Forelimb muscle (tissue), 1 donor: ENCODE results near the gene OR5B2. TPM values are rescaled to one million over a fixed set of nuclear protein-coding genes. Genes with fewer than 3 reads are reported as not detected.
"Not testable (repeated sequence)": the region's sequence is repeated elsewhere in the genome, so short reads cannot be mapped to it uniquely, and the experiment has no call there.

Experiments used
- DNase-seq: peaks from one replicate; pipeline ENCODE4 v3.0.0-alpha.2; 2013; ENCODE audit warnings: low read depth
- polyA plus RNA-seq: library from polyadenylated mRNA; unstranded; fragments of 120-200 nt; gene quantifications from one replicate; pipeline ENCODE4 v1.2.1, GENCODE V29; 2013; ENCODE audit not compliant: insufficient read length

OR5B2 gene
- not detected for polyA plus RNA-seq

- DNase-seq = no peak
Observed at GRCh38 chr11:58428021-58428420, at the start of gene OR5B2. OR5B2 (minus strand) TSS chr11:58428121; CDS start chr11:58423261, 4,860 bp downstream.

DNA sequence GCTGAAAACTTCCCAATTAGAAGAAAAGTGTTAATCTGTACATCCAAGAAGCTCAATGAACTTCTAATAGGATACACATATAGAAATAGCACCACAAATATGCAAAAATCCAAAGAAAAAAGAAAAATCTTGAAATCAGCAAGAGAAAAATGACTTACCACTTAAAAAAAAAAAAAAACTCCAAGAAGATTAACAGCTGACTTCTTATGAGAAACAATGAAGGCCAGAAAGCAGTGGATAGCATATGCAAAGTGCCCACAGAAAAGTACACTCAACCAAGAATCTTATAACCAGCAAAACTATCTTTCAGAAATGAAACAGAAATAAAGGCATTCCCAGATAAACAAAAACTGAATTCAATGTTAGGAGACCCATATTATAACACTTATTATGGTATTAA is 44.0 kb upstream of the OR5B2 start:
- DNase-seq = no peak

DNA sequence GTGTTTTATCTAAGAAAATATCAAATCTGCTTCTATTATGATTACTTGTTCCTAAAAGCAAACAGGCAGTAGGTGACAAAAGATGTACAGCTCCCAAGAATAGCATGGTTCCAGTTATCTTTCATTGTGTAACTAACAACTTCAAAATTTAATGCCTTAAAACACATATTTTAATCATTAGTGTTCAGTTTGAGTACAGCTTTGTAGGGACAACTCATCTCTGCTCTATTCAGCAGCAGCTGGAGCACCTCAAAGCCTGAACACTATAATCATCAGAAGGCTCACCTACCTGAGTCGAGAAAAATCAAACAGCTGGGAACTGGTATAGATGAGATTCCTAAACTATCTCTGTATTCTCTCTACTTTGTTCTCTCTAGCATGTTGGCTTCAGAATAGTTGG is 38.4 kb upstream of the OR5B2 start:
- no peak for DNase-seq

GRCh38 chr11:58465690-58466089 is 37.8 kb upstream of the OR5B2 start:
- no peak for DNase-seq

DNA sequence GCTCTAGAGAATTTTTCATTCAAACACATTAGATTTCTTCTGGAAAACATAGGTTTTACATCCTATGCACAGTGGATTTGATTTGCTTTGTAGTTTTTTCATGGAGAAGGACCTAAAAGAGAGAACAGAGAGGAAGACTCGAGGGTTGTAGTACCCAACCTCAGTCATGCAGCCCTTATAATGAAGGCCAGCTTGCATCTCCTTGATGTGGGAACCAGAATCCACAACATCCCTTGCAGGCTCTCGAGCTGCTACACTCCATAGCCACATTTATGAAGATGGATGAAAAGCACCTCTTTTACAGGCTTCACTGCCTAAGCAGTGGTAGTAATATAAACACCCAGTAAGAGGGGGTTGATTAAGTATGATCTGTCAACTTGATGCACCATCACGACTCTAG is 23.7 kb upstream of the OR5B2 start:
- no peak for DNase-seq

GRCh38 chr11:58446294-58446693 is 18.4 kb upstream of the OR5B2 start:
- no peak for DNase-seq

GRCh38 chr11:58444300-58444699 is 16.4 kb upstream of the OR5B2 start:
- DNase-seq = no peak

- no peak for DNase-seq
Observed at GRCh38 chr11:58442136-58442535, 14.2 kb upstream of the OR5B2 start, which contains the start of gene OR5B12. OR5B12 (minus strand) TSS chr11:58442236; CDS start chr11:58440151, 2,085 bp downstream.

- no peak for DNase-seq
Observed at GRCh38 chr11:58438486-58438885, 10.6 kb upstream of the OR5B2 start.

DNA sequence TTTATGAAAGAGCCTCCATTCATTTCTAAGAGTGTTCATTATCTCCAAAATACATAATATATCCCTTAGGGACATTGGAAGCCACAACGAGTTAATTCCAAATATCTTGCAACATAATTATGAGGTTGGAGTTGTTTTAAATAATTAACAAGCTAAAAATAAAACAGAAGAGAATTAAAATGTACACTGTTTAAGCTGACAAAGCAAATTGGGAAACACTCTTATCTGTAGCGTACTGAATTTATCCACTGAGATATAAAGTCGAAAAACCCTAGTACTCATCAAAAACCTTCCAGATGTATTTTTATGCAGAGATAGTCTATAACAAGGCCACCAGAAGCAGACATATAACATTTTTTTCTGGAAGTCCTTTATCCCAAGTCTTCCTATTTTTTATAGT is 6.3 kb upstream of the OR5B2 start:
- no peak for DNase-seq

DNA sequence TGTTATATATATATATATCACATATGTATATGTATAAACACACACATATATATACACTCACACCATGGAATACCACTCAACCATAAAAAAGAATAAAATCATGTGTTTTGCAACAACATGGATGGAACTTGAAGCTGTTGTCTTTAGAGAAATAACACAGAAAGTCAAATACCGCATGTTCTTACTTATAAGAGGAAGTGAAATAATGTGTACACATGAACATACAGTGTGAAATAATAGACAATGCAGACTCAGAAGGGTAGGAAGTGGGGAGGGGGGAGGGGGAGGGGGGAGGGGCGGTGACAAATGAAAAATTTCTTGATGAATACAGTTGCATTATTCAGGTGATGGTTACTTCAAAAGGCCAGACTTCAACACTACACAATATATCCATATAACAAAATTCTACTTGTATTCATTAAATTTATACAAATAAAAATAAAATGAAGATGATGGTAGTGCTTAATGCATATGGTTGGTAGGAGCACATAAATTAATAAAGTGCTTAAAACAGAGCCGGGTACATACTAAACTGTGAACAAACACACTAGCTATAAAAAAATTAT is 5.8 kb upstream of the OR5B2 start:
- DNase-seq = no peak

GRCh38 chr11:58429273-58429672 is 1.4 kb upstream of the OR5B2 start:
- no peak for DNase-seq

GRCh38 chr11:58406774-58407173 is 21.1 kb downstream of the OR5B2 start, which contains the start of gene OR5B3:
OR5B3 (minus strand) TSS chr11:58406874; CDS start chr11:58403409, 3,465 bp downstream.
- DNase-seq = no peak

DNA sequence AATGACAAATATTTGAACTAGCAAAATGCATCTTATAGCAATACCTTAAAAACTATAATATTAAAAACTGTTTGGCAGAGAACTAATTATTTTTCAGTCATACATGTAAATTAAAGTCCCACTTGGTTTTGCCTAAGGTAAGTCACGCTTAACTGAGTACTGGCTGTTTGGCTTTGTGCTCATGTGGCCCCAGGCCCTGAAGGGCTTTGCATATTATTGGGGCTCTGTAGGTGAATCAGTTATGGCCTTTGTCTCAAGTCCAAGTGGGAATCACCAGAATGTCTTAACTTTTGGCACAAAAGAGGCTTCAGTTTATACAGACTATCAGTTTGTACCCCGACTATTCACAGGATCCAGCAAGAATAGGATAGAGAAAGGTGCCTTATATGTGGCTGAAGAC is 28.3 kb downstream of the OR5B2 start:
- DNase-seq = not testable (repeated sequence)

- DNase-seq = no peak
Observed at GRCh38 chr11:58395581-58395980, 32.3 kb downstream of the OR5B2 start.

DNA sequence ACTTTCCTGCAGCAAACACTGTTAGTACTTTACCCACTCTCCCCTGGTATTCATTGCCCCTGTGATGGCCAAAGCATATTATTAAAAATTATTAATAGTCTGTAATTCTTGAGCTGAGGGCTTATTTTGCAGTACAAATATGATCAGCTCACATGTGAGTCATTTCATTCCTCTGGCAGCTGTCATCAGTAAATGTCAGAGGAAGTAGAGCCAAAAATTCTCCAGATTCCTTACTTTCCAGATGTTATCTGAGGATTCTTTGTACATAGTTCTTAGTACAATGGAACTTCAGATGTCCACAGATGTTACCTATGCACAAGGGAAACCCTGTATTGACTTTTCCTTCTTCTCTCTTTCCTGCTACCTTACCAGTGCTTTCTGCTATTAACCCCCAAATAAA is 33.7 kb downstream of the OR5B2 start:
- DNase-seq = no peak

DNA sequence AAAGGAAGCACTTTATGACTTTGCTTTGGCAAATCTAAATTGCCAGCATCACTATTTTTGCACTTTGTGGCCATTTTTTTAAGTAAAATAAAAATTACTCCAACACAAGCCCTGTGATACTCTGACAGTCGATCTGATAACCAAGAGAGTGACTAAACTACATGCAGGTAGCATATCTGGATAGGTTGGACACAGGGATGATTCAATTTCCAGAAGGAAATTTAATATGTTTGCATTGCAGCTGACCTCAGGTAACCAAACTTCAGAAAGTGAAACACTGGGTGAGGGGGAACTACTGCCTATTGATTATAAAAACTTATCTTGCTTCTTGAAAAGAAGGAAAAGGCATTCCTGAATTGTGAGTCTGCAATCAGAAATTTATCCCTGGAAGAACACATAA is 35.2 kb downstream of the OR5B2 start:
- no peak for DNase-seq

GRCh38 chr11:58391879-58392278 is 36.0 kb downstream of the OR5B2 start:
- no peak for DNase-seq

- DNase-seq = no peak
Observed at GRCh38 chr11:58390551-58391063, 37.3 kb downstream of the OR5B2 start.

Other genes with a start within 250 kb of the OR5B2 start
- gene OR9Q2, start 239.1 kb downstream of the OR5B2 start, polyA plus RNA-seq = not detected
- gene OR1S2, start 224.0 kb downstream of the OR5B2 start, polyA plus RNA-seq = not detected
- not detected for gene OR1S1, start 215.4 kb downstream of the OR5B2 start, polyA plus RNA-seq
- gene OR10Q1, start 199.2 kb downstream of the OR5B2 start, polyA plus RNA-seq = not detected
- gene OR10W1, start 159.9 kb downstream of the OR5B2 start, polyA plus RNA-seq = not detected
- not detected for gene OR5B17, start 69.1 kb downstream of the OR5B2 start, polyA plus RNA-seq
- gene OR5B3, start 21.2 kb downstream of the OR5B2 start, polyA plus RNA-seq = not detected
- gene OR5B12, start 14.1 kb upstream of the OR5B2 start, polyA plus RNA-seq = not detected
- gene OR5B21, start 80.0 kb upstream of the OR5B2 start, polyA plus RNA-seq = not detected
- 3.8 TPM for gene LPXN, start 147.7 kb upstream of the OR5B2 start, polyA plus RNA-seq
- gene ZFP91, start 150.9 kb upstream of the OR5B2 start, polyA plus RNA-seq = 39.2 TPM
- 0.71 TPM for gene CNTF, start 194.5 kb upstream of the OR5B2 start, polyA plus RNA-seq